T-helper 17 cell (primary cell): ENCODE data around the gene TNNC1. TPM values are rescaled to one million over a fixed set of nuclear protein-coding genes. Genes with fewer than 3 reads are reported as not detected.

Source experiments
- ATAC-seq: fragments of 150-1000 bp; cut with Tn5 transposase; 2 replicates; pipeline ENCODE4 v1.10.0; 2021; ENCODE audit warnings: mild to moderate bottlenecking, moderate library complexity
- DNase-seq, 3 donors: peaks; one replicate each; pipeline versions ENCODE4 v3.0.0 to v3.0.0-alpha.2; 2020 to 2021
- H3K9me3 ChIP-seq: one replicate; pipeline ENCODE4 v1.7.0; 2013; ENCODE audit warnings: low read length, mild to moderate bottlenecking; ENCODE audit not compliant: control insufficient read depth, poor library complexity, severe bottlenecking
- H3K27ac Mint-ChIP-seq: one replicate; pipeline ENCODE4 v1.8.0; 2022; ENCODE audit warnings: mild to moderate bottlenecking, moderate library complexity, mixed read lengths
- H3K27me3 Mint-ChIP-seq: one replicate; pipeline ENCODE4 v1.8.0; 2022; ENCODE audit warnings: mixed read lengths
- H3K36me3 Mint-ChIP-seq: one replicate; pipeline ENCODE4 v1.8.0; 2022; ENCODE audit warnings: low read depth, mixed read lengths
- H3K4me1 Mint-ChIP-seq: one replicate; pipeline ENCODE4 v1.8.0; 2022; ENCODE audit warnings: mild to moderate bottlenecking, mixed read lengths
- H3K4me3 Mint-ChIP-seq: one replicate; pipeline ENCODE4 v1.8.0; 2022; ENCODE audit warnings: mild to moderate bottlenecking, moderate library complexity, mixed read lengths
- total RNA-seq, 4 donors: library from RNA in 2 of 4; stranded (reverse) in 2 of 4; gene quantifications; one replicate each; pipeline ENCODE4 v1.2.3 and lab custom pipeline; 2022 to 2026

The TNNC1 gene
- total RNA-seq, 2 donors from 2014 or later = 3.7 to 3.8 TPM

- Mint-ChIP-seq H3K4me1 (peaks cover 7% of the 10 kb centered on the region), H3K27me3 (no peaks in the 10 kb centered on the region), H3K27ac (no peak overlapping the region), H3K4me3 (no peak overlapping the region), H3K36me3 (no peaks in the 10 kb centered on the region)
- ATAC-seq = no peak
- no peak for DNase-seq
- H3K9me3 ChIP-seq = no peaks in the 10 kb centered on the region
Observed at GRCh38 chr3:52479877-52480575, 26.2 kb upstream of the TNNC1 start.

- no peaks in the 10 kb centered on the region for H3K9me3 ChIP-seq
- Mint-ChIP-seq H3K27ac (no peak overlapping the region), H3K4me3 (no peak overlapping the region), H3K27me3 (no peaks in the 10 kb centered on the region), H3K36me3 (no peaks in the 10 kb centered on the region), H3K4me1 (peaks cover 7% of the 10 kb centered on the region)
- no peak for DNase-seq
- no peak for ATAC-seq
Observed at GRCh38 chr3:52479037-52479876, 25.4 kb upstream of the TNNC1 start.

GRCh38 chr3:52477796-52478095, 23.9 kb upstream of the TNNC1 start:
- Mint-ChIP-seq H3K27ac (no peak overlapping the region), H3K27me3 (no peaks in the 10 kb centered on the region)
- ATAC-seq = no peak

GRCh38 chr3:52477076-52477795, 23.4 kb upstream of the TNNC1 start:
- ATAC-seq = no peak
- H3K36me3 Mint-ChIP-seq = no peaks in the 10 kb centered on the region
- H3K27me3 Mint-ChIP-seq = no peaks in the 10 kb centered on the region
- H3K4me1 Mint-ChIP-seq = peaks cover 3% of the 10 kb centered on the region
- no peak for DNase-seq
- no peak overlapping the region for H3K27ac Mint-ChIP-seq
- no peak overlapping the region for H3K4me3 Mint-ChIP-seq
- H3K9me3 ChIP-seq = no peaks in the 10 kb centered on the region

More at GRCh38 chr3:52477796-52478095, 23.9 kb upstream of the TNNC1 start:
- no peak for DNase-seq
- peaks cover 3% of the 10 kb centered on the region for H3K4me1 Mint-ChIP-seq
- no peaks in the 10 kb centered on the region for H3K9me3 ChIP-seq
- H3K4me3 Mint-ChIP-seq = no peak overlapping the region
- H3K36me3 Mint-ChIP-seq = no peaks in the 10 kb centered on the region

GRCh38 chr3:52473026-52473425, 19.2 kb upstream of the TNNC1 start:
- H3K27me3 Mint-ChIP-seq = no peaks in the 10 kb centered on the region
- peaks cover 4% of the 10 kb centered on the region for H3K4me1 Mint-ChIP-seq
- no peak overlapping the region for H3K4me3 Mint-ChIP-seq
- no peaks in the 10 kb centered on the region for H3K36me3 Mint-ChIP-seq
- DNase-seq = no peak
- H3K9me3 ChIP-seq = no peaks in the 10 kb centered on the region
- H3K27ac Mint-ChIP-seq = no peak overlapping the region
- ATAC-seq = no peak

GRCh38 chr3:52472239-52473000, 18.6 kb upstream of the TNNC1 start:
- Mint-ChIP-seq H3K27me3 (no peaks in the 10 kb centered on the region), H3K4me3 (no peak overlapping the region), H3K4me1 (peaks cover 4% of the 10 kb centered on the region), H3K27ac (no peak overlapping the region), H3K36me3 (no peaks in the 10 kb centered on the region)
- ATAC-seq (no peak), DNase-seq (no peak)
- no peaks in the 10 kb centered on the region for H3K9me3 ChIP-seq

GRCh38 chr3:52471371-52472238, 17.8 kb upstream of the TNNC1 start:
- DNase-seq = no peak
- Mint-ChIP-seq H3K27me3 (no peaks in the 10 kb centered on the region), H3K4me3 (no peak overlapping the region), H3K4me1 (peaks cover 4% of the 10 kb centered on the region), H3K36me3 (no peaks in the 10 kb centered on the region), H3K27ac (no peak overlapping the region)
- ATAC-seq = peak; percentile 48
- no peaks in the 10 kb centered on the region for H3K9me3 ChIP-seq

- DNase-seq = no peak
- no peak for ATAC-seq
- Mint-ChIP-seq H3K27me3 (no peaks in the 10 kb centered on the region), H3K27ac (no peak overlapping the region), H3K4me1 (peaks cover 4% of the 10 kb centered on the region), H3K36me3 (no peaks in the 10 kb centered on the region), H3K4me3 (no peak overlapping the region)
- H3K9me3 ChIP-seq = no peaks in the 10 kb centered on the region
Observed at GRCh38 chr3:52470920-52471319, 17.1 kb upstream of the TNNC1 start.

GRCh38 chr3:52469001-52469400, 15.2 kb upstream of the TNNC1 start:
- H3K4me1 Mint-ChIP-seq = peaks cover 8% of the 10 kb centered on the region
- DNase-seq (no peak), ATAC-seq (no peak)
- H3K4me3 Mint-ChIP-seq = no peak overlapping the region
- H3K9me3 ChIP-seq = no peaks in the 10 kb centered on the region
- H3K27ac Mint-ChIP-seq = no peak overlapping the region
- H3K27me3 Mint-ChIP-seq = no peaks in the 10 kb centered on the region
- H3K36me3 Mint-ChIP-seq = no peaks in the 10 kb centered on the region

- DNase-seq (no peak), ATAC-seq (no peak)
- peaks cover 8% of the 10 kb centered on the region for H3K4me1 Mint-ChIP-seq
- no peak overlapping the region for H3K27ac Mint-ChIP-seq
- H3K4me3 Mint-ChIP-seq = no peak overlapping the region
- no peaks in the 10 kb centered on the region for H3K36me3 Mint-ChIP-seq
- no peaks in the 10 kb centered on the region for H3K27me3 Mint-ChIP-seq
- H3K9me3 ChIP-seq = no peaks in the 10 kb centered on the region
Observed at GRCh38 chr3:52468336-52468735, 14.5 kb upstream of the TNNC1 start.

- H3K4me3 Mint-ChIP-seq = no peak overlapping the region
- H3K27ac Mint-ChIP-seq = no peak overlapping the region
- H3K4me1 Mint-ChIP-seq = peaks cover 6% of the 10 kb centered on the region
- no peaks in the 10 kb centered on the region for H3K27me3 Mint-ChIP-seq
- H3K9me3 ChIP-seq = no peaks in the 10 kb centered on the region
- ATAC-seq (no peak), DNase-seq (no peak)
- H3K36me3 Mint-ChIP-seq = peaks cover 2% of the 10 kb centered on the region
Observed at GRCh38 chr3:52463416-52463815, 9.6 kb upstream of the TNNC1 start.

GRCh38 chr3:52461874-52462273, 8.0 kb upstream of the TNNC1 start:
- Mint-ChIP-seq H3K27ac (no peak overlapping the region), H3K4me3 (no peak overlapping the region), H3K27me3 (no peaks in the 10 kb centered on the region), H3K36me3 (peaks cover 2% of the 10 kb centered on the region), H3K4me1 (peaks cover 12% of the 10 kb centered on the region)
- DNase-seq = no peak
- H3K9me3 ChIP-seq = no peaks in the 10 kb centered on the region
- no peak for ATAC-seq
